DMS79 (cell line): ENCODE measurements around the gene POU6F1.
A peak's percentile ranks its signal among the peaks of the same experiment; 100 is the strongest.

Source experiments
- DNase-seq: peaks from one replicate; lab custom pipeline; 2025; lab: John Stamatoyannopoulos, UW

POU6F1 gene

GRCh38 chr12:51196547-51196946 lies 21.3 kb downstream of the POU6F1 start:
- no peak for DNase-seq

GRCh38 chr12:51195841-51196240 lies 22.0 kb downstream of the POU6F1 start:
- no peak for DNase-seq

- no peak for DNase-seq
Observed at GRCh38 chr12:51192284-51192671, 25.6 kb downstream of the POU6F1 start.

- no peak for DNase-seq
Observed at GRCh38 chr12:51191516-51192283, 26.2 kb downstream of the POU6F1 start.

- DNase-seq = no peak
Observed at GRCh38 chr12:51190820-51191219, 27.0 kb downstream of the POU6F1 start.

GRCh38 chr12:51189790-51190355 lies 28.0 kb downstream of the POU6F1 start:
- no peak for DNase-seq

GRCh38 chr12:51188359-51189051 lies 29.4 kb downstream of the POU6F1 start:
- no peak for DNase-seq

- DNase-seq = no peak
Observed at GRCh38 chr12:51187370-51187987, 30.4 kb downstream of the POU6F1 start.

GRCh38 chr12:51186465-51187085 lies 31.3 kb downstream of the POU6F1 start:
- DNase-seq = no peak

GRCh38 chr12:51185171-51185717 lies 32.6 kb downstream of the POU6F1 start:
- no peak for DNase-seq

GRCh38 chr12:51183816-51184215 lies 34.0 kb downstream of the POU6F1 start:
- peak; percentile 14 for DNase-seq

- DNase-seq = no peak
Observed at GRCh38 chr12:51183349-51183748, 34.5 kb downstream of the POU6F1 start.

GRCh38 chr12:51181558-51181957 lies 36.3 kb downstream of the POU6F1 start:
- DNase-seq = no peak

GRCh38 chr12:51177897-51178296 lies 40.0 kb downstream of the POU6F1 start:
- DNase-seq = no peak

GRCh38 chr12:51174501-51174900 lies 43.4 kb downstream of the POU6F1 start:
- no peak for DNase-seq

- peak; percentile 67 for DNase-seq
Observed at GRCh38 chr12:51172515-51173431, 45.1 kb downstream of the POU6F1 start, which contains the start of gene TFCP2. Gene TFCP2 (minus strand): TSS chr12:51173135. CDS start chr12:51172422, 713 bp downstream.

GRCh38 chr12:51171884-51172514 lies 45.9 kb downstream of the POU6F1 start:
- no peak for DNase-seq

- DNase-seq = no peak
Observed at GRCh38 chr12:51163795-51164194, 54.1 kb downstream of the POU6F1 start.

GRCh38 chr12:51162217-51162616 lies 55.6 kb downstream of the POU6F1 start:
- DNase-seq = no peak

GRCh38 chr12:51160814-51161459 lies 56.9 kb downstream of the POU6F1 start:
- DNase-seq = no peak
